MG63 (cell line): ENCODE data around the gene E2F1. TPM values are rescaled to one million over a fixed set of nuclear protein-coding genes. Genes with fewer than 3 reads are reported as not detected.

Experiments
- DNase-seq: peaks from one replicate; pipeline ENCODE4 v3.0.0-alpha.2; 2020
- H3K27me3 ChIP-seq: fragments of 250-450 bp; sonication (Bioruptor Pico); 2 replicates; pipeline ENCODE4 v1.5.1; 2020; ENCODE audit warnings: mild to moderate bottlenecking, moderate library complexity
- H3K36me3 ChIP-seq: fragments of 250-450 bp; sonication (Bioruptor Pico); 2 replicates; pipeline ENCODE4 v1.5.1; 2020; ENCODE audit warnings: mild to moderate bottlenecking, moderate library complexity
- H3K4me3 ChIP-seq: fragments of 250-450 bp; sonication (Bioruptor Pico); 2 replicates; pipeline ENCODE4 v1.5.1; 2020; ENCODE audit warnings: mild to moderate bottlenecking, moderate library complexity
- H3K9me3 ChIP-seq: fragments of 250-450 bp; sonication (Bioruptor Pico); 2 replicates; pipeline ENCODE4 v1.5.1; 2020; ENCODE audit warnings: mild to moderate bottlenecking, moderate library complexity
- total RNA-seq: library from RNA; depleted of rRNA; stranded (reverse); fragments of >200 nt; shearing (Covaris generic); gene quantifications from 2 replicates; pipeline ENCODE4 v1.2.3, GENCODE V29; 2014; ENCODE audit warnings: low replicate concordance; rRNA removed

Gene E2F1
- 52.1 and 57.2 TPM in 2 replicates for total RNA-seq

DNA sequence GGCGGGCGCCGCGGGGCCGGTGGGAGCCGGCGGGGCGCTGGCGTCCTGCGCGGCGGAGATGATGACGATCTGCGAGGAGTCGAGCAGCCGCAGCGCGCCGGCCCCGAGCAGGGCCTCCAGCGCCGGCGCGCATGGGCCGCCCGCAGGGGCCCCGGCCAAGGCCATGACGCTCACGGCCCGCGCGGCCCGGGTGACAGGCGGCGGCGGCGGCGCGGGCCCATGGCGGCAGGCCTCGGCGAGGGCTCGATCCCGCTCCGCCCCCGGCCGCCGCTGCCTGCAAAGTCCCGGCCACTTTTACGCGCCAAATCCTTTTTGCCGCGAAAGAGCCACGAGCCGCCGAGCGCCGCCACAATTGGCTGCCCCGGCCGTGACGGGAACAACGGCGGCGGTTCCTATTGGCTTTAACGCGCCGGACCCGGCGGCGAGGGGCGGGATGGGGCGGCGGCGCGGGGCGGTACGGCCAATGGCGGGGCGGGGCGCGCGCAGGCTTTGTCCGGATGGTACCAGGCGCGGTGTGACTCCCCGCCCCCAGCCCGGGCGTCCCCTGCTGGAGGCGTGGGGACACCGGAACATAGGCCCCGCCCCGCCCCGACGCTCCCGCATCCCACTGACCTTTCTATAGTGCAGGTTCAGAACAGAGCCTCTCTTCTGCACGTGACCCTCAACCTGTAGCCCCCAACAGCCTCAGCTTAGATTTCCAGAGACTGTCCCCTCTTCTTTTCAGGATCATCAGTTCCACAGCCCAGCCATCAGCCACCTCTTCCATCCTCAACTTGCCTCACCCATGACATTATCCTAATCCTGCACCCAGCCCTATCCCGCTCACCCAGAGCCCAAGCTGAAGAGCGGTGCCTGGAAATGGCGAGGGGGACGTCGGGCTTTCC is at the start of gene E2F1:
Gene E2F1, minus strand, starts transcription at position 286 of the 884 bp plus-strand sequence. Its CDS starts 121 bp downstream, at position 165.
- Histone ChIP-seq H3K4me3 (peak within 1 kb of the TSS; percentile 56), H3K36me3 (peaks cover 7% of the 10 kb centered on the region), H3K27me3 (no peaks in the 10 kb centered on the region), H3K9me3 (no peaks in the 10 kb centered on the region)
- DNase-seq = peak; percentile 96

DNA sequence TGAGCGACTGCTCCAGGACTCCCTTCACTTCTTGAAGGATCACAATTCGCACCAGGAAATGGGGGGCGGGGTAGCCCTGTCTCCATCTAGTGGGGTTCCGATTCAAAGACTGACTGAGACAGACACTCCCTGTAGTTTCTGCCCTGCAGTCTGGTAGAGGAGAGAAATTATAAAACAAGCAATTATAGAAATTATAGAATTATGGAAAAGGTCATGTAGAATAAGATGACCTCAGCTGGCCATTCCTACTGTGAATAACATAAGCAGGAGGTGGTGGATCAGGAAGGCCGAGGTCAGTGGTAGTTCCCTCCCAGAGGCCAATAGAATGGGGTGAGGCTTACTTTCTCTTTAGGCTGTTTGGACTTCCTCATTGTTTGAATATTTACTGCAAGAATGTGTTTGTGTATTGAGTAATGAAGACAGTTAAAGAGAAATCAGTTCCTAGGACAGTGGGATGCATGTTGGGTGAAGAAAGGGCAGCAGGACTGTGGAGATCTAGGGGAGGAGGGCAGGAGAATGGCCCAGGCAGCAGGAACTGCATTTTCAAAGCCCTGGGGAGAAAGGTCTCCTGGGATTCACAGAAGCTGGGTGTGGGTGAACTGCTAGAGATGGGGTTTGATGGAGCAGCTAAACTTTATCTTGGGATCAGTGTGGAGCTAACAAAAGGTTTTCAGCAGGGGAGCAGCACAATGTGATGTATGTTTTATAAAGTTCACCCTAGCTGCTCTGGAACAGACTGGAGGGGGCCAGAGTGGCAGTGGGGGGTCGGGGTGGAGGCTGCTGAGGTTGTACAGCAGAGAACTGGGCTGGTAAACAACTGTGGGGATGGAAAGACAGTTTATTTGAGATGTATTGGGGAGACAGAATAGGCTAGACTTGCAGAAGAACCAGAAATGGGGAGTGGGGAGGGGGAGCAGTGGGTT is 47.7 kb upstream of the E2F1 start:
- H3K4me3 ChIP-seq = no peak overlapping the region
- H3K9me3 ChIP-seq = peaks cover 16% of the 10 kb centered on the region
- H3K36me3 ChIP-seq = peaks cover 5% of the 10 kb centered on the region

DNA sequence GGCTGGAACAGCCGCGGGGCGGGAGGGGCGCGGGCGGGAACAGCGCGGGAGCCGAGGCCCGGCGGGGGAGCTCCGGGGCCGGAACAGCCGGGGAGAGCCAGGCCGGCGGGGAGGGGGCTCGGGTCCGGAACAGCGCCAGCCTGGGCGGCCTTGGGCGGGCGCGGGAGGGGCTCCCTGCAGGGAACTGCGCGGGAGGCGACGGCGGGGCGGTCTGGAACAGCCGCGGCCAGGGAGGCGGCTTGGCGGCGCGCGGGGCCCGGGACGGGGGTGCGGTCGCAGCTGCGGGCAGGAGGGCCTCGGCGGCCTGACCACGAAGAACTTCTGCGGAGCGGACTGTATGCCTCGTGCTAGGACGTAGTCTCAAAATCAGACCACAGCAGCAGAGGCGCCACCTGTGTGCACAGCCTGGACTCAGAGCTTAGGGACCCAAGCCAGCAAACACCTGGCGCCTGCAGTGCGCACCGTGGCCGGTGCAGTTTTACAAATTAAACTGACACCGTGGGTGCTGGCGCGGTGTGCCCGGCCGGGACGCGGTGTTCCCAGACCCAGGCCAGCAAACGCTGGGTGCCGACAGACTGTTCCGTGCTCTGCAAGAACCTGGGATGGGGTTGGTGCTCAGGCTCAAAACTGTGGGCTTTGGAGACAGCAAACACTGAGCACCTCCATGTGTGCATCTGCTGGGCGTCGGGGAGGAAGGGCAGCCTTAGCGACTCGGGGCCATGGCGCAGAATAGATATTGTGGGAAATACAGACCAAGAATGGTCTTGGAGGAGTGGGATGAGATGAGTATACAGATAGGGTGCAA is 46.2 kb upstream of the E2F1 start:
- DNase-seq = peak; percentile 84
- Histone ChIP-seq H3K9me3 (peaks cover 14% of the 10 kb centered on the region), H3K4me3 (peak overlapping the region; percentile 52), H3K36me3 (peaks cover 5% of the 10 kb centered on the region), H3K27me3 (no peaks in the 10 kb centered on the region)

More for the DNA sequence above, 47.7 kb upstream of the E2F1 start:
- peak; percentile 69 for DNase-seq
- no peaks in the 10 kb centered on the region for H3K27me3 ChIP-seq

DNA sequence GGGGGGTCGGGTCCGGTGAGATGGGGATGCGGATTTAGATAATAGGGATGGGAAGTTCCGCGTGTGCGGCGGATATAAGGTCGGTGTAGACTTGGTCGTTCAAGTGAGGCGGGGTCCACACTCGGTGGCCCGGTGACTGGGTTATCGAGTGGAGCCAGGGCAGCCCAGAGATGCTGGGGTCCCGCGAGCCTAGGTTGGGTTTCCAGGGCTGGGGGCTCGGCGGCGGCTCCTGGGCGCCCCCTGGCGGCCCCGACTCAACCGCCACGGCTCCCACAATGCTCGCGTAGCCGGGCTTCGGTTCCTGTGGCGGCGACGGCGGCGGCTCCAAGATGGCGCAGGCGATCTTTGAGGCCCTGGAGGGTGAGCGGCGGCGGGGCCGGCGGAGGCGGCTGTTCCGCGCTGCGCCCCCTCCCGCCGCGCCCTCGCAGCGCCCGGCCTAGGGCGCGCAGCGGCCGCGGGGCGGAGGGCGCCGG is 45.5 kb upstream of the E2F1 start, which contains the start of gene ZNF341:
Gene ZNF341, plus strand, starts transcription at position 304 of the 473 bp plus-strand sequence. Its CDS starts 26 bp downstream, at position 330.
- peak; percentile 86 for DNase-seq
- Histone ChIP-seq H3K27me3 (no peaks in the 10 kb centered on the region), H3K9me3 (peaks cover 7% of the 10 kb centered on the region), H3K36me3 (peaks cover 3% of the 10 kb centered on the region), H3K4me3 (peak within 1 kb of the TSS; percentile 52)

DNA sequence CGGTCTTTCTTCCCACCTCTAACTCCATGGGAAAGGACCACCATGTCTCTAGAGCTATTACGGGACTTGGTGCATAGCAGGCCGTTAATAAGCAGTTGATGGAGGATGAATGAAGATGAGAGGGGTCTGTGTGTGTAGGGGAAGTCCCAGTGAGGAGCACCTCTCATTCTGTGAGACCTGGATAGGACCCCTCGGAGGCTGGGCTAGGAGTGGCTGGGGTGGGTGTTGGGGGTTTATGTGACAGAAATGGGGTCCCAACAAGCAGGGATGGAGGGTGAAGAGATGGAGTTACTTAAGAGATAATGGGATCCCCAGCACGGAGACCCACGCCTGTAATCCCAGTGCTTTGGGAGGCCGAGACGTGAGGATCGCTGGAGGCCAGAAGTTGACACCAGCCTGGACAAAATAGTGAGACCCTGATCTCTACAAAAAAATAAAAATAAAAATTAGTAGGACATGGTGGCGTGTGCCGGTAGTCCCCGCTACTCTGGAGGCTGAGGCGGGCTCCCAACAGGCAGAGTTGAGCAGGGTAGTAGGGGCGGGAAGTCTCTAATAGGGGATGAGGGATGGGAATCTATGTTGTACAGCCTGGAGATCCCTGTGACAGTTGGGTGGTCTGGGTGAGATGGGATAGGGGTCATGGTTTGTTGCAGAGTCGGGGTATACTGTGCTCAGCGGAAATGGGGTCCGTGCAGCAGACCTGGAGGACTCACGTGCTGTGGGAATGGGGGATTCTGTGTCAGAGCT is 44.9 kb upstream of the E2F1 start:
- Histone ChIP-seq H3K4me3 (peak overlapping the region; percentile 41), H3K9me3 (peaks cover 1% of the 10 kb centered on the region), H3K27me3 (no peaks in the 10 kb centered on the region), H3K36me3 (no peaks in the 10 kb centered on the region)
- DNase-seq = no peak

DNA sequence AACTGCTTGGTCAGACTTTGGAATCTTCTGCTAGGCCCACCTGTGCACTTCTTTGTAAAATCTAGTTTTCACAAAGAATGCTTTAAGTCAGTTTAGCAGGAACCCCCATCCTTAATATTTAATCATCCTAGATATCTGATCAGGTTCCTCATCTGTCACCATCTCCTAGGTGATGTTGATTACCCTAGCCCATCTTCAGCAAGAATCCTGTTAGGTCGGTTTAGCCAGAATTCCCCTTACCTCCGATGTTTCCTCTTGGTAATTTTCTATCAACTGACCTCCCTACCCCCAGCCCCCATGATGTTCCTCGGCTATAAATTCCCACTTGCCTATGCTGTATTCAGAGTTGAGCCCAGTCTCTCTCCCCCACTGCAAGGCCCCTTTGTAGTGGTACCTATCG is 42.9 kb upstream of the E2F1 start:
- Histone ChIP-seq H3K9me3 (no peaks in the 10 kb centered on the region), H3K4me3 (no peak overlapping the region), H3K27me3 (no peaks in the 10 kb centered on the region), H3K36me3 (no peaks in the 10 kb centered on the region)
- no peak for DNase-seq

DNA sequence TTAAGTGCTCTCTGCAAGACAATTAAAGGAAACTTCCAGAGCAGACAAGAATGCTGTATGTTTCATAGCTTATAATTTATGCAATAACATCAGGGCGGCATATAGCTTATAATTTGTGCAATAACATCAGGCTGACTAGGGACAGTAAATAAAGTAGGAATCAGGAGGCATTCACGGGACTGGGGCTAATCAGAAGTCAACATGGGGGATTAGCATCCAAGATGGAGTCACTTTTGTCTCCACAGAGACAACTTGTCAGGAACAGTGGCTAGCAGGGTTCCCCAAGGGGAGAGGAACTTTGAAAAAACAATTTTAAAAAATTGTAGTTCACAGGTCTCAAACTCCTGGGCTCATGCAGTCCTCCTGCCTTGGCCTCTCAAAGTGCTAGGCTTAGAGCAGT is 42.3 kb upstream of the E2F1 start:
- H3K9me3 ChIP-seq = no peaks in the 10 kb centered on the region
- H3K27me3 ChIP-seq = no peaks in the 10 kb centered on the region
- H3K36me3 ChIP-seq = no peaks in the 10 kb centered on the region
- no peak overlapping the region for H3K4me3 ChIP-seq
- no peak for DNase-seq

DNA sequence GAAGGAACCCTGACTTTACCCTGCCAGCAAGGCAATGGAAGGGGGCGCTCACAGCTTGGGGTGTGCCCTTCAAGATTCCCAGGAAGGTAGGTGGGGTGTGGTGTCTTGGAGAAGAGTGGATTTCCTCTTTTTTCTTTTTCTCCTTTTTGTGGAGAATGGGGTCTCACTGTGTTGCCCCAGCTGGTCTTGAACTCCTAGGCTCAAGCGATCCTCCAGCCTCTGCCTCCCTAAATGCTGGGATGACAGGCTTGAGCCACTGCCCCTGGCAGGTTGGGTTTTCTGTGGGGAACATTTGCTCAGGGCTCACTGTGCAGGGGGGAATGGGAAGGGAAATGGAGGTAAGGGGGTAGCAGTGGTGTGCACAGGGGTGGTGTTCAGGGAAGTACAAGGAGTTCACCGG is 41.6 kb upstream of the E2F1 start:
- Histone ChIP-seq H3K9me3 (no peaks in the 10 kb centered on the region), H3K4me3 (no peak overlapping the region), H3K27me3 (no peaks in the 10 kb centered on the region), H3K36me3 (no peaks in the 10 kb centered on the region)
- no peak for DNase-seq

DNA sequence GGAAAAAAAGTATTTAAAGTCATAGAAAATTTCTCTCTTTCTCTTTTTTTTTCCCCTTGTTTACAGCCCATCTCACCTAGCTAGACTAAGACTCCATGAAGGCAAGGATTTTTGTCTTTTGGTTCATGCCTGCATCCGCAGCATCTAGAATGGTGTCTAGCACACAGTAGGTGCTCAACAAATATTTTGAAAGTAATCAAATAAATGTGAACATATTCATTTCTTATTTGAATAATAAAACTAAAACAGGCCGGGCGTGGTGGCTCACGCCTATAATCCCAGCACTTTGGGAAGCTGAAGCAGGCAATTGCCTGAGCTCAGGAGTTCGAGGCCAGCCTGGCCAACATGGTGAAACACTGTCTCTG is 40.9 kb upstream of the E2F1 start:
- no peak for DNase-seq

DNA sequence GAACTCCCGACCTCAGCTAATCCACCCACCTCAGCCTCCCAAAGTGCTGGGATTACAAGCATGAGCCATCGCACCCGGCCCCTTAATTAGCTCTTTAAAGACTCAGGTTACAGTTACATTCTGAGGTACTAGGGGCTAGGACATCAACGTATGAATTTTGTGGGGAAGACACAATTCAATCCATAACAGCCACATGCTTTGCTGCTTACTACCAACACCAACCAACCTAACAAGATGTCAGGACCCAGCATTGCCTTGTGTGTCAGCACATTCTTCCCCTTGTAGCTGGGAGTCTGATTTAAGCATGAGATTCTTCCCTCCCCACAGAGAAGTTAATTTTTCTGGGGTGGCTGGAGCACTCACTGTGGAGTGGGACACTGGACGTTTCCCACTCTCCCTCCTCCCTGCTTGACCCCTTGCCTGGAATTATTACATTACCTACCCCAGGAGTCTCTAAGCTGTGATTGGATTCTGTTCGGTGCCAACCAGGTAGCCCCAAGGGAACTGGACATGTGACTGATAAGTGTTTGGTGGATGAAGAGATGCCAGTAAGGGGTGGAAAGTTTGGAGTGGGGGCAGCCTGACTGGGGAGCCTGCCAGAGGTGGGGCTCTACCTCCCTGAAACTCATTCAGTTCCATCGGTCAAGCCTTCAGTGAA is 39.6 kb upstream of the E2F1 start:
- Histone ChIP-seq H3K9me3 (no peaks in the 10 kb centered on the region), H3K27me3 (no peaks in the 10 kb centered on the region), H3K36me3 (no peaks in the 10 kb centered on the region), H3K4me3 (no peak overlapping the region)
- DNase-seq = no peak

More for the DNA sequence above, 40.9 kb upstream of the E2F1 start:
- H3K4me3 ChIP-seq = no peak overlapping the region
- no peaks in the 10 kb centered on the region for H3K36me3 ChIP-seq
- H3K27me3 ChIP-seq = no peaks in the 10 kb centered on the region
- H3K9me3 ChIP-seq = no peaks in the 10 kb centered on the region

- no peak overlapping the region for H3K4me3 ChIP-seq
- no peak for DNase-seq
Measured at GRCh38 chr20:33724439-33725094, 38.4 kb upstream of the E2F1 start.

DNA sequence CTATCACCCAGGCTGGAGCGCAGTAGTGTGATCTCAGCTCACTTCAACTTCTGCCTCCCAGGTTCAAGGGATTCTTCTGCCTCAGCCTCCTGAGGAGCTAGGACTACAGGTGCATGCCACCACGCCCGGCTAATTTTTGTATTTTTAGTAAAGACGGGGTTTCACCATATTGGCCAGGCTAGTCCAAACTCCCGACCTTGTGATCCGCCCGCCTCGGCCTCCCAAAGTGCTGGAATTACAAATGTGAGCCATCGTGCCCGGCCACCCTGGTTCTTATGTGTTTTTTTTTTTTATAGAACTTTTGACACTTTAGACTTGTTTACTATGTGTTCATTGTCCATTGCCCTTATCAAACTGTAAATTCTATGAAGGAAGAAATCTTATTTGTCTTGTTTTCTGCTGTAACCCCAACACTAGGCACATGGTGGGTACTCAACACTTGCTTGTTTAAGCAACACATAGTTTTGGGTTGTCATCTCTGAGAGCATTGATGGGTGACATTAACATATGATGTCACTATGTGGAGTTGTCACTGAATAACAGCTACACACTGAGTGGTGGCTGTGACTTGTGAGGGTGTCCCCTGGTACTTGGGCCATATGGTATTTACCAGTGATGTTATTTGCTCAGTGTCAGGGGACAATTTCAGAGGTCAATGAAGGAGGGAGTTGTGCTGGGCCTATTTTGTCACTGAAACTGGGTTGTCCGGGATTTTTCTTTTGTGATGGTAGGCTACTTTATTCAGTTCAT is 35.4 kb upstream of the E2F1 start:
- no peak for DNase-seq
- no peaks in the 10 kb centered on the region for H3K27me3 ChIP-seq

More at GRCh38 chr20:33724439-33725094, 38.4 kb upstream of the E2F1 start:
- Histone ChIP-seq H3K27me3 (no peaks in the 10 kb centered on the region), H3K9me3 (no peaks in the 10 kb centered on the region), H3K36me3 (no peaks in the 10 kb centered on the region)

GRCh38 chr20:33719989-33720709 is 34.0 kb upstream of the E2F1 start, which contains the start of gene PXMP4:
Gene PXMP4, minus strand, starts transcription at chr20:33720310. Its CDS starts 103 bp downstream, at chr20:33720207.
- Histone ChIP-seq H3K27me3 (no peaks in the 10 kb centered on the region), H3K9me3 (no peaks in the 10 kb centered on the region), H3K4me3 (peak within 1 kb of the TSS; percentile 68), H3K36me3 (no peaks in the 10 kb centered on the region)
- peak; percentile 89 for DNase-seq

More for the DNA sequence above, 35.4 kb upstream of the E2F1 start:
- Histone ChIP-seq H3K4me3 (no peak overlapping the region), H3K9me3 (no peaks in the 10 kb centered on the region), H3K36me3 (no peaks in the 10 kb centered on the region)
